GM21528 (cell line): ENCODE results near the gene RSU1.
A peak's percentile ranks its signal among the peaks of the same experiment; 100 is the strongest.
"Not testable (repeated sequence)": the region's sequence is repeated elsewhere in the genome, so short reads cannot be mapped to it uniquely, and the experiment has no call there.

Experiments used
- ATAC-seq: cut with Tn5 transposase; IDR thresholded peaks from one replicate; pipeline ENCODE4 v1.9.1; 2021; ENCODE audit warnings: mild to moderate bottlenecking, moderate library complexity; ENCODE audit not compliant: unreplicated experiment, low FRiP score

The RSU1 gene

DNA sequence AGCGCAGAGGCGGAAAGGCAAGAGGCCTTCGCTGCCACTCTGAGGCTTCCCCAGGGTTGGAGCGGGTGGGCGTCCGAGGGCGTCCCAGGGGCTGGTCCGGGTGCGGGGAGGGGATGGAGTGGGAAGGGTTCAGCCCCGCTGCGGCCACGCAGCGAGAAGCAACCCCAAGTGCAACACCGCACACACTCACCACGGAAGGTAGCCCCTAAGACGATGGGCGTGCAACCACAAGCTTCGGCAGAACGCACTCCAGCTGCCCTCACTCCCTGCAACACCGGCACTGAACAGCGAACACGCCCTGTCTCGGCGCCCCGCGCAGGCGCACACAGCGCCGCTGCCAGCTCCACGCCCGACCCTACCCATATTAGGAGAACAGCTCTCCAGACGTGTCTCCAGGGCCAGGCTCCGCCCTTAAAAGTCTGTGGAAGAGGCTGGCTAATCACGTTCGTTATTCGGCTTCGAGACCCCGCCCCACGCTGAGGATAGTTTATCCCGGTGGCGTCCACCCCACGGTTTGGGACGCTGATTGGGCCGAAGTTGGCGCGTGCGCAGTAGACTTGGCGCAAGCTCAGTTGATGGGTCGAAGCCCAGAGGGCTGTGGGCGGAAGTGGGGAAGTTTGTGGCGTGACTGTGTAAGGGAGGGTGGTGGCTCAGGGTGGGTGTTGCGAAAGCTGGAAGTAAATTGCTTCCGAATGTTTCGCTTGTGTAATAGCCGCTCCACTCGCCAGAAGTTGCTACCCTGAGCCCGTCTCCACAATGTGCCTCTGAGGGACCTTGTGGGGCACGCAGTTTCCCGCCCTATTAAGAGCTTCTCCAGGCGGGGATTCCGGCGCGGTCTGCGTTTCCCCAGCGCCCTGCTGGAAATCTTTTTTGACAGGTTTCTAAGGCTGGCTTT is at the start of gene RSU1:
Gene RSU1, minus strand, starts transcription at position 300 of the 895 bp plus-strand sequence. CDS start 343 bp downstream, outside the sequence.
- ATAC-seq, result peak; percentile 99

DNA sequence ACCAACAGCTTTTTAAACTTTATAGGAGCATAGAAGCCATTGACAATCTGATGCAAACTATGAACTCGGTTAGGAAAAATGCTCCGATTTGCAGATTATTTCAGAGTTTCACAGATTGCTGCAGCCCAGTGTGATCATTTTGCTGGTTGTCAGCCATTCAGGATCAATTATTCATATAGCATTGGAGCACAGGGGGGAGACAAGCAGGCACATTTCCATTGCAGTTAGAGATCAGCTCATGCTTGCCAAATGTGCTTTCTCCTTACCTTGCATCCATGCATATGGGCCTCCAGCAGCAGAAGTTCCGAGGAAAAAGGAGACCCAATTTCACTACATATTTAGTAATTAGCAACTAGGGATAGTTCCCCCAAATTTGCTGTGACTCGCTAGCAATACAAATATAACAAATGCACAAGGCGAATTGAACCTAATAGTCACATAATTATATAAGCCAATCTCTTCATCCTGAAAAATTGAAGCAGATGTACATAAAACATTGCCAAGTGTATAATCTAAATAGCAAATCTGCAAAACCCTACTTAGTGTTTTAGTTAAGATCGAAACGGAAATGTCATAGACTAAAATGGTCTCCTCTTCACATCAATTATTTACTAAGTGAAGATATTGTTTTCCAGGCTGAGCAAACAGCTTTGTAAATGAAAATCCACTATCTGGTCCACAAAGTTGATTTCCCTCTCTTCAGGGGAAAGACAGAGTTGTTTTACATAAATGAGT is 49.5 kb upstream of the RSU1 start:
- no peak for ATAC-seq

DNA sequence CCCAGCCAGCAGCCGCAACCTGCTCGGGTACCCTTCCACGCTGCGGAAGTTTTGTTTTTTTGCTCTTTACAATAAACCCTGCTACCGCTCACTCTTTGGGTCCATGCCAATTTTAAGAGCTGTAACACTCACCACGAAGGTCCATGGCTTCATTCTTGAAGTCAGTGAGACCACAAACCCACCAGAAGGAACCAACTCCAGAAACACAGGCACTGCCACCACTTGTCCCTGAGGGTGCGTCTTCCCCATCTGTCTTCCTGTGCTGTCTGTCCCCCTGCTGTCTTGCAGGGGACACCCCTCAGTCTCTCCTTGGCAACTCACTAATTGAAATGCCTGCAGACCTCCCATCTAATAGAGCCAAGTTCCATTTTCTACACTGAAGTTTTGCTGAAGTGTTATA is 48.5 kb upstream of the RSU1 start:
- no peak for ATAC-seq

DNA sequence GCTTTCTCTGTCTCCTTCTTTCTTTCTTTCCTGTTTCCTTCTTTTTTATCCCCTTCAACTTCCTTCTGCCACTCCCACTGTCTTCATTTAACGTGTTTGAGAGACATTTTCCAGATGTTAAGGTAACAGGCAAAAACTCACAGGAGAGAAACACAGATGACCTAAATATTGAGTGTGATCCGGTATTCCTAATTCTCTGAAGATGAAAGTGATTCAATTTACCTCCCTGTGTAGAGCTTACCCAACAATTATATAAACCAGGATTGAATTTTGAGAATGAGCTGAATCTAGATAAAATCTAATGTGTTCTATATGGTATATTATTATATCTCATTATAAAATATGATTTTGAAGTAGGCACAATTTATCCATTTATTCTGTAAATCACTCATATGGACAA is 46.5 kb upstream of the RSU1 start:
- ATAC-seq, result no peak

DNA sequence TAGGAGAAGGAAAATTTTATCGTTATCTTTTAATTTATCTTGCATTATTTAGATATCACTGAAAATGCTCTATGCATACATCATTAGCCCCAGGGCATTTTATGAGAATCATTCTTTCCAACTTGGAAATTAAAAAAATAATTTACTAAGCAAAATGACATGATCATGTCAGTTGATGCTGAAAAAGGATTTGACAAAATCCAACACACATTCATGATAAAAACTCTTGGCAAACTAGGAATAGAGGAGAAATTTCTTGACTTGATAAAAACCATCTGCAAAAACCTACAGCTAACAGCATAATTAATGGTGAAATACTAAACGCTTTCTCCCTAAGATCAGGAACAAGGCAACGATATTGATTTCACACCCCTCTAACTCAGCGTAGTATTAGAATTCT is 40.2 kb upstream of the RSU1 start:
- no peak for ATAC-seq

DNA sequence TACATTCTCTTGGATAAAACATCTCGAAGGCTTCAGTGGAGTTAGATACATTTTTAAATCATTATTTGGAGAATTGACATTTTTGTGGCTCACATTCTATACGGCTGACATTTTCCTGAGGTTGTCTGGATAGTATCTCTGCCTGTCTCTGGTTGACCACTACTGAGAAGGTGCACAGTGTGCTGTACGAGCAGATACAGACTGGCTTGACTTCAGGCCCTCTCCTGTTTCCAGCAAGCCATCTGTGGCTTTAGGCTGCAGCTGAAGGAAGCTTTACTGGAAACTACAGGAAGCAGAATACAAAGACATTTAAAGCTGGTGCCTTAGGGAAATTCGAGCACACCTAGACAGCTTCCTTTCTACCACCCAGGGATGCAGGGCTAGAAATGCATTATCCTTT is 39.3 kb upstream of the RSU1 start:
- no peak for ATAC-seq

DNA sequence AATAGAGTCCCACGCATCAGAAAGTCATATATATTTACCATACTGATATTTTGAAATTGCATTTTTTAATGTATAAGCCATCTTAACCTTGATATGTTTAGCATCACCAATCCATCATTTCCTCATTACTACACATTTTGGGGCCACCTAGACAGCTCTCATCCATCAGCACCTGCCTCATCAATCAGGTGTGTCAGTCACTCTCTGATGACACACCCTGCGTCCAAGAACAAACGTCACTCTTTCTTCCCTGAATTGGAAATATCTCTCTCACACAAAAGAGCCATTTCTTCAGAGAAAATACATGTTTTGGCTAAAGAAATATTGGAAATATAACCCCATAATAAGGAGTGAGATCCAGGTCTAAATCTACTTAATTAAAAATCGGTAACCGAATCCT is 38.9 kb upstream of the RSU1 start:
- no peak for ATAC-seq

DNA sequence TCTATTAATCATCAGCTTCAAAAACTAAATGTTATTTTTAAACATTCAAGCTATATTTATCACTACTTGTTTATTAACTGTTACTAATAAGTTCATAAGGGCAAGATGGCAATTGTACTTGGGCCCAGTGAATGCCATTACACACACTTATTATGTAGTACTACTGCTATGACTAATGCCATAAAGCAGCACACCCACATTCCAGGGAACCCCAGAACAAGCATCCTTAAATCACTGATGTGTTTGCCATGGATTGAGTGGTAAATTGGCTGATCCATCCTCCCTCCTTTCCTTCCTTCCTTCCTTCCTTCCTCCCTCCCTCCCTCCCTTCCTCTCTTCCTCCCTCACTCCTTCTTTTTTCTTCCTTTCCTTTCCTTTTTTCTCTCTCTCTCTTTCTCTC is 37.4 kb upstream of the RSU1 start:
- no peak for ATAC-seq

DNA sequence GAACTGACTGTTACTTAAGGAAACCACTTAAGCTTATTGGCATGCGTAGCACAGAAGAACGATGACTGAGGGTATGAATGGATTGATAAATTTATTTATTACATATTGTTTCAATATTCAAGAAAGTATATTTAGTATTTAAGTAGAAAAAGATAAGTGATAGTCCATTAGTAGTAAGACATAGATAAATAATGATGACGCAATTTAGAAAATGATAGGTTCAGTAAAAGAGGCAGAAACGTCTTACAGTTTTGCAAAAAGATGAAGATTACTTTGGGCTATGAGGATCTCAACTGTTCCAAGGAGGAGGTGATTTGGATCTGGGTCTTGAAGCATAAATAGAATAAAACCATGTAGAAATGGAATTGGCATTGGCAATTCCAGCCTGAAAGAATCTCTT is 36.6 kb upstream of the RSU1 start:
- ATAC-seq, result no peak

DNA sequence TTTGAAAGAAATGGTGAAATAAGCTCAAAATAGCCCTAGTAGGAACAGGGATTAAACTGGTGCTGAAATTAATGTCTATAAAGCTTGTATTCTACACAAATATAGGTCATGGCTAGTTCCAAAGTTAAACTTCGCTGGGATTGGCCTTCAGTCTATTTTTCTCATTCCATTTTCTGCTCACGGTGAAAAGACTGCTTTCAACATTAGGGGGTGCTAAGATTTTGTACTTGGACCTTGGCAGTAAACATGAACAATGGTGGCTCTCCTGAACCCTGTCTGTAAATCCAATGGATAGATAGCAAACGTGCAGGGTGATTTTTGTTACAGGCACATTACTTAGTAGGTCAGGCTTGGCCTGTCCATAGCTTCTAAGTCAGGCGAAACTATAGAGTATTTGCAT is 36.0 kb upstream of the RSU1 start:
- ATAC-seq, result no peak

DNA sequence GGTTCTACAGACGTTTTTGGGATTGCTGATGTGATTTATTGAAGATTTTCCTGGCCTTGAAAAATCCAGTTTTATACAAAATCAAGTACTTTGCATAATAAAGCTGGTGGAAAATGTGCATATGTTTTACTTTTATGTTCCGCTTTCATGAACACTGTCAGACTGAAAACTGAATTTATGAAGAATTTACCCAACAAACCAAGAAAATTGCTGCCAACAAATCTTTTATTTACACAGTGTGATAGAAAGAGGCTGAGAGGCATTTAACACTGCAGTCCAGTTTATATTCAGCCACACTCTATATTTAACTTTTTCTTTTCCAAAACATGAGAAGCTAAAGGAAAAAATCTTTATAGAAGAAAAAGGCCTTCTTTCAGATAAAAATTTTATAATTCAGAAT is 35.4 kb upstream of the RSU1 start:
- no peak for ATAC-seq

DNA sequence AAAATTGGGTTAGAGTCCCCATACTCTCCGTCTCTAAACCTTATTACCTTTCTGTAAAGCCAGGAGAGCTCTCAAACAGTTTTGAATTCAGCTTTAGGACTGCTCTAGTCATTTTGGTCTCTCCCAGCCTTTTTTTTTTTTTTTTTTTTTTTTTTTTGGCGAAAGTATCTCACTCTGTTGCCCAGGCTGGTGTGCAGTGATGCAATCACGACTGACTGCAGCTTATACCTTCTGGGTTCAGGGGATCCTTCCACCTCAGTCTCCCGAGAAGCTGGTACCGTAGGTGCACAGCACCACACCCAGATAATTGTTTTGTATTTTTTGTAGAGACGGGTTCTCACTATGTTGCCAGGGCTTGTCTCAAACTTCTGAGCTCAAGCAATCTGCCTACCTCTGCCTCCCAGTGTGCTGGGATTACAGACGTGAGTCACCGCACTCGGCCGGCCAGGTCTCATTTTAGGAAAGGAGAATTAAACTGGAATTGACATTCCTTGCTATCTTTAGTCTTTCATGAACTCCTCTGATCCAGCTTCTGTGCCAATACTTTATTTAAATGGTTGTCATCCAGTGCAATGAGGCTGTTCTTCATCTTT is 31.4 kb upstream of the RSU1 start:
- no peak for ATAC-seq

DNA sequence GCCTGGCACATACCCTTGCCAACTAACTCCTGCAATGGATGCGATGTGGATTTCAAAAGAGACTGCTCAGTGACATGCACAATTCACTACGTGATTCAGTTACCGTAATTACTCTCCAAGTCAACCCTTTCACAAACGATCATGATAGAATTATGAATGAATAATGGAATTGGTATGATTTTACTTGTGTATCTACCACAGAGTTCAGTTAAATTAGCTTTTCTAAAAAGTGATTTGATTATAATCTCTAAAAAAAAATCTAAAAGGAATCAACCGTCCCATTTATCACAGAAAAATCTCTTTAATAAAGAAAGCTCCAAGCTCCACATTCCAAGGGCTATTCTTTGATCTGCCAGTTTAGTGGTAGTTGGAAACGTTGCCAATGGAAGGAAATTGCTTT is 30.4 kb upstream of the RSU1 start:
- no peak for ATAC-seq

DNA sequence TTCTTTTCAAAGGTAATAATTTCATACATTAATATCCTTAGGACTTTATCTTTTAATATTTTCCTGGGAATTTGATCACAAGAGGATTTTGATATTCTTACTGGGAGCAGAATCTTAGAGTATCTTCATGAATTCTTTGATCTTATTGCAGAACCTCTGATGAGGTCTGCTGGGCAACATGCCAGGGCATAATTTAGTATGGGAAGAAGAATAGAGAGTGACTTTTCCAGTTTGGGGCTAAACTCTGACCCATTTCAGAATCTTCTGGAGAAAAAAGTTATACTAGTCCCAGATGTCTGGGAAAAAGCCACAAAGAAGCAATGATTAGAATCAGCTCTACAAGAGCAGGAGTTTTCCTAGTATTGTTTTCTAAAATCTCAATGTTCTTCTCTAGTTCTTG is 28.0 kb upstream of the RSU1 start:
- ATAC-seq, result no peak

DNA sequence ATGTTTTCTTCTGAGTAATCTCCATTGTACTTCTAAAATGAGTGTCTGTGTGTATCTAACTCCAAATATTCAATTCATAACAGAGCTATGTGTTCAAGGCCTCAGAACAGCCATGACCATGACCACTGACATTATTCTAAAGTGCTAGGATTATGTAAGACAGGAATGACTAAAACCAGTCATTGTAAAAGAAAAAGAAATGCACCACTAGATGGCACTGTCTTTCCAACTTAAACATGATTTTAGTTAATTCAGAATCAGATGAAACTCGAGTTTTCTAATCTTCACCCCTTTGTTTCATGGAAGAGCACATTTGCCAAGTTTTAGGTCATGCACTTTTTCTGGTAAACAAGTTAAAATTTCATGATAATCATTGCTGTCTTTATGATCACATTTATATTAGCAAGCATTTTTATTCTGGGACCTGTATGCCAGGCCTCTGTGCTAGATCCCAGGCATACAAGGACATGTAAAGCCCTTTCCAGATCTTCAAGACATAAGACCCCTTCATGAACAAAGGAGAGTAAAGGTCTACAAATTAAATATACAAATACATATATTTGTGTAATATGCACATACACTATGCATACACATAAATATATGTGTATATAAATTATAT is 26.1 kb upstream of the RSU1 start:
- ATAC-seq, result no peak

DNA sequence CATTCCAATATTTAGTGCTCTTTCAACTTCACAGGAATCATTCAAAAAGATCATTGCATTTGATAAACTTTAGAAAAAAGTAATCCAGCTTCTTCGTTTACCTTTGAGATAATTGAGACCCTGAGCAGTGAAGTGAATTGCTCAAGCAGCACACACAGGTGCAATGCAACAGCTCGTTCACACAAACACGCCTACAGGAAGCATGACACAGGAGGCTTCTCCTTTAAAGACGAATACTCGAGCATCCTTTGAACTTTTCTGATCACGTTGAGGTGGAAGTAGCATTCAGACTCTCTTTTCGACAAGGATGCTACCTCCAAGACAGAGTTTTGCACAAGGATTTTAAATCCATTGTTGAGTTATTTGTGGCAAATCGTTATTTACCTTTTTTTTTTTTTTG is 18.0 kb upstream of the RSU1 start:
- no peak for ATAC-seq

DNA sequence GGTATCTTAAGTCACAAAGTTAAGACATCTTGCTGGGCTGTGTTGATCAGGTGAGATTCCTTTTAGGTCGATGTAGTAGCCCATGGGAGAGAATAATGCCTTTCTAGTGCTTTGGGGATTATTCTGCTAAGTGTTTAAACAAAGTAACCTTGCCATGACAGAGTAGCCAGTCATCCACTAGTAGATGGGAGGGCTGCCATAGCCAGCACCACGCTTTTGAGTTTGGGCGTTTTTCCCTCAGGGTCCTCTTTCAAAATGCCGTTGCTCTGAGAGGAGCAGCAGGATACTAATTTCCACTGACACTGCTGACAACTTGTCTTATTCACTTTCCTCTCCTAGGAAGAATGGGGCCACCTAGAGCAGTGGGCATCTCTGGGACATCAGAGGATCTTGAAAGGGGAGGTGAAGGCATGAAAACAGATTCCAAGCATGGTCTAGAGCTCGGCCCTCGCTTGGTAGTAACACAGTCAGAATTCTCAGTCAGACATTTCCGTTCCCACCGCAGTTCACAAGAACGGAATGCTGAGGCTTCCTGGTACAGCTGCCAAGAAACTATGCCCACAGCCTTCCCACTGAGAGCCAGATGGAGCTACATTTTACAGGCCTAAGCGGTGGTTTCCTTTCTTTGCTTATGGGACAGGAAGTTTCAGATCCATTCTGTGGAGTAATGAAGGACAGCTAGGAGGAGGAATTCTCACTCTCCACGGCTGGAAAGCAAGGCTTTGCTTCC is 15.3 kb upstream of the RSU1 start:
- no peak for ATAC-seq

DNA sequence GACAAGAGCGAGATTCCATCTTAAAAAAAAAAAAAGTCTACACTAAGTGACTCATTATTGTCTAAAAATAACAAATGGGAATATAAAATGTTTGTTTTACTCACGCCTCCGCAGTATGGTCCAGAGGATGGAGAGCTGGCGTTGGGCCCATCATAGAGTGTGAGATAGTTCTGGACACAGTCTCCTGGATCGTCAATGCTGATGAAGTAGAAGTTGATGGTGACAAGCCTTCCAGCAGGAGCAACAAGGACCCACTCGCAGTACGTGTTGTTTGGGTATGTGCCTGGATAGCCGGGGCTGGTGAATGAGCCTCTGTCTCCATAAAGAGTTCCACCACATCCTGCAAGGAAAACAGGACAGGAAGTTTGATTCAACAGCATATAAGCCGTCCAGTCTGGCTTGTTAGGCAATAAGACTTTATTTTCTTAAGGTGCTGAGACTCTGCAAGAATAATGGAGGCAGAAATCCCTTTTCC is 11.5 kb upstream of the RSU1 start:
- no peak for ATAC-seq

DNA sequence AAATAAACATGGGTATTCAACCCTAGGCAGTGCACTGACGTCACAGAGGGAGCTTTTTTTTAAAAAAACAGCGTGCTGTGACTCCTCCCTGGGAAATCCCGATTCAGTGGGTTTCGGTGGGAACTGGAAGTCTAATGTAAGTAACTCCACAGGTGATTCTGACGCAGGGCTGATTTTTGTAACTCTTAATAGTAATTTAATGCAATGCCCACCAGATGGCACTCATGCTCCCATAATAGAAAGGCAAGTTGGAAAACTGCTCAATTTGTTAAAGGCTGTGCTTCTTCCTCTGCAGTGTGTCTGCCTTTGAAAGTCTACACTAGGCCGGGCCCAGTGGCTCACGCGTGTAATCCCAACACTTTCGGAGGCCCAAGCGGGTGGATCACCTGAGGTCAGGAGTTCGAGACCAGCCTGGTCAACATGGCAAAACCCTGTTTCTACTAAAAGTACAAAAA is 10.9 kb upstream of the RSU1 start:
- peak; percentile 72 for ATAC-seq

DNA sequence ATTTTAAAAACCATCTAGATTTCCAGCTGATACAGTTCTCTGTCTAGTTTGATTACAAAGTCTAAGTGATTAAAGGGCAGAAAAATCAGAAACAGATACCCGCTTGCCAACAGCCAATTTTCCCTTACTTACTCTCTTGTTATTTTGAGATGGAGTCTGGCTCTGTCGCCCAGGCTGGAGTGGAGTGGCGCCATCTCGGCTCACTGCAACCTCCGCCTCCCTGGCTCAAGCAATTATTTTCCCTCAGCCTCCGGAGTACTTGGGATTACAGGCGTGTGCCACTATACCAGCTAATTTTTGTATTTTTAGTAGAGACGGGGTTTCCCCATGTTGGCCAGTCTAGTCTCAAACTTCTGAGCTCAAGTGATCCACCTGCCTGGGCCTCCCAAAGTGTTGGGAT is 10.2 kb upstream of the RSU1 start:
- ATAC-seq, result not testable (repeated sequence)
